ENCODE data around the gene BMP6. TPM values are rescaled to one million over a fixed set of nuclear protein-coding genes. Genes with fewer than 3 reads are reported as not detected.
A peak's percentile ranks its signal among the peaks of the same experiment; 100 is the strongest.

The BMP6 gene
- polyA plus RNA-seq, 1 experiment, result 0.77 TPM

DNA sequence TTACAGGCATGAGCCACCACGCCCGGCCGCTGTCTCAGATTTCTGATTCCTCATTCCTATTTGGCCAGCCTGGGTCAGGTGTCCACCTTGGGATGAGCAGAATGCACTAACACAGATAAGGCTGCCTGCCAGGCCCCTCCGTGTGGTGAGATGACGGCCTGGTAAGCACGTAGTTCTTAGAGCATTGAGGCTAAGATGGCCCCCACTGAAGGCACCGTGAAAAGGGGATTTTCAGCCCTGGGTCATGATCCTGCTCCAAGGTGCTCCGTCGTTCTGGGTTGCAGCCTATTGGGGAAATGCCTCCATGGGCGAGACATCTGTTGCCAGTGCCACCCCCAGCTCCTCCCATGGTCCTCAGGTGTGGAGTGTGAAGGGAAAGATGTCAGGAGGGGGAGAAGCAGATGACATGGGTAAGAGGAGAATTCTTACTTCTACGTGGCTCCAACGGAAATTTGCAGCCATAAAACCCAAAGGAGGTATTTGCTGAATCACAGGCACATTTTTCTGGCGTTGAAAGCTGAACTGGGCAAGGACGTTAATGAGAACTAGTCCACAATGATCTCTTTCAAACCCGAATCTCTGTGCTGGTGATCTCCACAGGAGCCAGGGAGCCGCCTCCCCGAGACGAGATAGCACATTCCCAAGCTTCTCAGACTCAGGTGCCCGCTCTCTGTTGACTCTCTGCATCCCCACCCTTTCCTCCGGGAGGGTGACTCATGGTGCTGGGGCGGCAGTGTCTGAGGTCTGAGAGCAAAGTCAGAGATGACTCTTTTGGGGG is 34.0 kb upstream of the BMP6 start:
- no peak overlapping the region for H3K4me3 ChIP-seq (ENCODE audit: low read depth, low read length)

DNA sequence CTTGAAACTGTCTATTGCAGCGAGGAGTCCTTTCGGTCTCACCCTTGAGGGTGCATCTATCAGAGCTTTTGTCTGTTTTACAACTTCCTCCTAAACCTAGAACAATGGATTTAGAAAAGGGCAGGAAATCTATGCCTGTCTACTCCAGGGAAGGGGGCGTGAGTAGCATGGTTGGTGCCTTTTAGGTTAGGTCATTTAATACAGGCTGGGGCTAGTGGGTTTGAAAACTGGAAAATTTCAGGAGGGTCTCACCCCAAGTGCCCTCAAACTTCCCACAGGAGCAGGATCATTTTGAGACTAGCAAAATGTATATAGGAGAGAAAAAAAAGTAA is 33.5 kb upstream of the BMP6 start:
- Histone ChIP-seq H3K4me3 (ENCODE audit: low read depth, low read length) (no peak overlapping the region), H3K27me3 (ENCODE audit: control insufficient read depth, insufficient read depth, low read length) (peaks cover 10% of the 10 kb centered on the region), H3K27ac (ENCODE audit: low read depth, low read length) (no peak overlapping the region), H3K9me3 (ENCODE audit: control insufficient read depth, insufficient read depth, low read length) (no peaks in the 10 kb centered on the region)
- POLR2A ChIA-PET, result no interaction called here
- TF ChIP-seq, protein P1, sequence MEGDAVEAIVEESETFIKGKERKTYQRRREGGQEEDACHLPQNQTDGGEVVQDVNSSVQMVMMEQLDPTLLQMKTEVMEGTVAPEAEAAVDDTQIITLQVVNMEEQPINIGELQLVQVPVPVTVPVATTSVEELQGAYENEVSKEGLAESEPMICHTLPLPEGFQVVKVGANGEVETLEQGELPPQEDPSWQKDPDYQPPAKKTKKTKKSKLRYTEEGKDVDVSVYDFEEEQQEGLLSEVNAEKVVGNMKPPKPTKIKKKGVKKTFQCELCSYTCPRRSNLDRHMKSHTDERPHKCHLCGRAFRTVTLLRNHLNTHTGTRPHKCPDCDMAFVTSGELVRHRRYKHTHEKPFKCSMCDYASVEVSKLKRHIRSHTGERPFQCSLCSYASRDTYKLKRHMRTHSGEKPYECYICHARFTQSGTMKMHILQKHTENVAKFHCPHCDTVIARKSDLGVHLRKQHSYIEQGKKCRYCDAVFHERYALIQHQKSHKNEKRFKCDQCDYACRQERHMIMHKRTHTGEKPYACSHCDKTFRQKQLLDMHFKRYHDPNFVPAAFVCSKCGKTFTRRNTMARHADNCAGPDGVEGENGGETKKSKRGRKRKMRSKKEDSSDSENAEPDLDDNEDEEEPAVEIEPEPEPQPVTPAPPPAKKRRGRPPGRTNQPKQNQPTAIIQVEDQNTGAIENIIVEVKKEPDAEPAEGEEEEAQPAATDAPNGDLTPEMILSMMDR (IDR thresholded peaks at IDR 0.05; ENCODE audit: low read depth, low read length), result no peak
- no peak for DNase-seq (ENCODE audit: low read depth, low spot score)
- CTCF ChIA-PET, result no interaction called here

More for the DNA sequence above, 34.0 kb upstream of the BMP6 start:
- no peak for DNase-seq (ENCODE audit: low read depth, low spot score)
- ChIA-PET POLR2A (no interaction called here), CTCF (no interaction called here)
- Histone ChIP-seq H3K27me3 (ENCODE audit: control insufficient read depth, insufficient read depth, low read length) (peaks cover 10% of the 10 kb centered on the region), H3K9me3 (ENCODE audit: control insufficient read depth, insufficient read depth, low read length) (no peaks in the 10 kb centered on the region), H3K27ac (ENCODE audit: low read depth, low read length) (no peak overlapping the region)
- TF ChIP-seq, protein P1 (IDR thresholded peaks at IDR 0.05; ENCODE audit: low read depth, low read length), result no peak

DNA sequence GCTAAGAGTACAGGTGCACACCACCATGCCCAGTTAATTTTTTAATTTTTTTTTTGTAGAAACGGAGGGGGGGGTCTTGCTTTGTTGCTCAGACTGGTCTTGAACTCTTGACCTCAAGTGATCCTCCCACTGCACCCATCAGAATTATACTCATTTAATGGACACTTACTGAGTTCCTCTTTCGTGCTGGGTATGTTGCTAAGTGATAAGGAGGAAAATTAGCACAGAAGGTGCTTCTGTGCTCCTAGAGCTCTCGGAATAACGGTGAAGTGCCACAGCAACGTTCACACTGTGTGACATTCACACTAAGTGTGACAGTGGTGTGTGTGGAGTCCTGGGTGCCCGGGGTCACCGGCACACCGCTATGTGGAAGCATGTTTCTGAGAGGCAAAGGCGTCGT is 32.1 kb upstream of the BMP6 start:
- POLR2A ChIA-PET, result no interaction called here
- Histone ChIP-seq H3K27ac (ENCODE audit: low read depth, low read length) (no peak overlapping the region), H3K9me3 (ENCODE audit: control insufficient read depth, insufficient read depth, low read length) (no peaks in the 10 kb centered on the region), H3K27me3 (ENCODE audit: control insufficient read depth, insufficient read depth, low read length) (peaks cover 7% of the 10 kb centered on the region), H3K4me3 (ENCODE audit: low read depth, low read length) (no peak overlapping the region)
- no peak for DNase-seq (ENCODE audit: low read depth, low spot score)
- TF ChIP-seq, protein P1 (IDR thresholded peaks at IDR 0.05; ENCODE audit: low read depth, low read length), result no peak
- CTCF ChIA-PET, result interaction anchor here (0.6 kb wide), 1 partner anchor 257 kb away, joined by 5 read pairs; no protein-coding TSS in a partner anchor

DNA sequence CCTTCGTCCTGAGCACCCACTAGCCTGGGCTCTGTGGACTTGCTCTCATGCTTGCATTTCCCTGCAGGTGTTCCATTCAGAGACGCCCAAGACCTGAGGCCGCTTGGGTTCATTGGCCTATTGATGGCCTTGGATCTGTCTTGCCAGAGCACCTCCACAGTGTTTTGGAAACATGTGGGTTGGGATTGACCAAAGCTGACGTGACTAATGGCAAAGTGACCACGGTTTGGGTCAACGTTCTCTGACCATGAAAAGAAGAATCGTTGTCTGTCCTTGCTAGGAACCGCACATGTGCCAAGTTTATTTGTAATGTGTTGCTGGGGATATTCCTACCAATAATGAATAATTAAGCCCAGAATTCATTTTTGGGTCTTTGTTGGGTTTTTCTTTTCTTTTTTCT is 29.8 kb upstream of the BMP6 start:
- CTCF ChIA-PET, result no interaction called here
- Histone ChIP-seq H3K27ac (ENCODE audit: low read depth, low read length) (no peak overlapping the region), H3K4me3 (ENCODE audit: low read depth, low read length) (no peak overlapping the region), H3K9me3 (ENCODE audit: control insufficient read depth, insufficient read depth, low read length) (no peaks in the 10 kb centered on the region), H3K27me3 (ENCODE audit: control insufficient read depth, insufficient read depth, low read length) (no peaks in the 10 kb centered on the region)
- no peak for DNase-seq (ENCODE audit: low read depth, low spot score)
- POLR2A ChIA-PET, result no interaction called here
- TF ChIP-seq, protein P1 (IDR thresholded peaks at IDR 0.05; ENCODE audit: low read depth, low read length), result no peak

DNA sequence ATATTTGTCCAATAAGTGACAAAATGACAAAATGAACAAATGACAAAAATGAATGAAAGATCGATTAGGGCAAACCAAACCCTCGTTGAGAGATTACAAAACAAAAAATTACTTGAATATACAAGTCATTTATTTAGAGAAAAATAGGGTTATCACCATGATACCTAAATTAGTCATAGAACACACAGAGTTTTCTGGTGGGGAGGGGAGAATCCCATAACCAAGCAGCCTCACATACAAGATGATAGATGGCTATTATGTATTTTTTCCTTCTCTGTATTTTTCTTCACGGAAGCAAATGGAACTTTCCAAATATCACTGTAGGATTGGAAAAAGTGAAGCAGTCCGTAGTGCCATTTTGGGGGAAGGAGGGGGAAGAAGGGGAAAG is 28.5 kb upstream of the BMP6 start:
- ChIA-PET CTCF (interaction anchor here (1.5 kb wide), 1 partner anchor 362 kb away, joined by 4 read pairs; no protein-coding TSS in a partner anchor), POLR2A (no interaction called here)
- no peak overlapping the region; the same call in 1 of the 2 replicates for H3K4me3 ChIP-seq (ENCODE audit: low read depth, low read length)
- H3K9me3 ChIP-seq (ENCODE audit: control insufficient read depth, insufficient read depth, low read length), result no peaks in the 10 kb centered on the region
- no peaks in the 10 kb centered on the region for H3K27me3 ChIP-seq (ENCODE audit: control insufficient read depth, insufficient read depth, low read length)
- DNase-seq (ENCODE audit: low read depth, low spot score), result no peak
- TF ChIP-seq, protein P1 (IDR thresholded peaks at IDR 0.05; ENCODE audit: low read depth, low read length), result no peak
- peak overlapping the region; percentile 89 for H3K27ac ChIP-seq (ENCODE audit: low read depth, low read length)

Measured in AG04450 (cell line).